ENCODE results near the gene GRM4.

- TF ChIP-seq CTCF (IDR thresholded peaks at IDR 0.05): no peak
- TF ChIP-seq EZH2 (IDR thresholded peaks at IDR 0.05): no peak
- TF ChIP-seq EZH2phosphoT487 (IDR thresholded peaks at IDR 0.05): no peak
Measured at GRCh38 chr6:34112126-34112525, 33.8 kb downstream of the GRM4 start.
